C4-2B (cell line): ENCODE results near the gene MACIR.

Source experiments
- H3K27ac ChIP-seq: fragments of 450-650 bp; 2 replicates; pipeline ENCODE4 v1.5.1; 2017
- ZFX ChIP-seq: fragments of 450-650 bp; IDR thresholded peaks from 2 replicates; pipeline ENCODE4 v1.6.1; 2017
- TF ChIP-seq, protein P1 (sequence below): fragments of 450-650 bp; conservative IDR thresholded peaks from 2 replicates; pipeline ENCODE4 v1.5.1; 2017; ENCODE audit warnings: mild to moderate bottlenecking

MACIR gene

DNA sequence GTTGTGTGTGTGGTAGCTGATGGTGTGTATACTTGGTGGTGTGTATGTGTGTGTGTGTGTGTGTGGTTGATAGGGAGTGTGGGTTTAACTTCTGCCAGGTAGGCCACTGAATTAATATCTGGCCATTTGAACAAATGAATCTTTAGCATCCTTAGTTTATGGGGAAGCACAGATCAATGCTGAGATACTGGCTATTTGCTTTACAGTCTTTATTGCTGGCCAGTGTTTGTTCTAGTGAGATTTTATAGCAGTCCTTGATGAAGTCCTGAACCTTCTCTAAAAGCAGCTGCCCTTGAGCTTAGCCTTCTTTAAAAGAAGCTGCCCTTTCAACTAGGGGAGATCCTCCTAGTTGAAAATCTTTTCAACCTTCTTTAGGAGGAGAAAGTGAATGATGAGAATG lies 69.3 kb downstream of the MACIR start:
- H3K27ac ChIP-seq, result peak overlapping the region; percentile 78; the same call in 1 of the 2 replicates
- TF ChIP-seq ZFX, result no peak
- TF ChIP-seq, protein P1, sequence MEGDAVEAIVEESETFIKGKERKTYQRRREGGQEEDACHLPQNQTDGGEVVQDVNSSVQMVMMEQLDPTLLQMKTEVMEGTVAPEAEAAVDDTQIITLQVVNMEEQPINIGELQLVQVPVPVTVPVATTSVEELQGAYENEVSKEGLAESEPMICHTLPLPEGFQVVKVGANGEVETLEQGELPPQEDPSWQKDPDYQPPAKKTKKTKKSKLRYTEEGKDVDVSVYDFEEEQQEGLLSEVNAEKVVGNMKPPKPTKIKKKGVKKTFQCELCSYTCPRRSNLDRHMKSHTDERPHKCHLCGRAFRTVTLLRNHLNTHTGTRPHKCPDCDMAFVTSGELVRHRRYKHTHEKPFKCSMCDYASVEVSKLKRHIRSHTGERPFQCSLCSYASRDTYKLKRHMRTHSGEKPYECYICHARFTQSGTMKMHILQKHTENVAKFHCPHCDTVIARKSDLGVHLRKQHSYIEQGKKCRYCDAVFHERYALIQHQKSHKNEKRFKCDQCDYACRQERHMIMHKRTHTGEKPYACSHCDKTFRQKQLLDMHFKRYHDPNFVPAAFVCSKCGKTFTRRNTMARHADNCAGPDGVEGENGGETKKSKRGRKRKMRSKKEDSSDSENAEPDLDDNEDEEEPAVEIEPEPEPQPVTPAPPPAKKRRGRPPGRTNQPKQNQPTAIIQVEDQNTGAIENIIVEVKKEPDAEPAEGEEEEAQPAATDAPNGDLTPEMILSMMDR, result no peak
